Measurements from ENCODE around the gene ITPRIPL1.

GRCh38 chr2:96308248-96308647, 16.9 kb upstream of the ITPRIPL1 start:
- TF ChIP-seq, protein P1, sequence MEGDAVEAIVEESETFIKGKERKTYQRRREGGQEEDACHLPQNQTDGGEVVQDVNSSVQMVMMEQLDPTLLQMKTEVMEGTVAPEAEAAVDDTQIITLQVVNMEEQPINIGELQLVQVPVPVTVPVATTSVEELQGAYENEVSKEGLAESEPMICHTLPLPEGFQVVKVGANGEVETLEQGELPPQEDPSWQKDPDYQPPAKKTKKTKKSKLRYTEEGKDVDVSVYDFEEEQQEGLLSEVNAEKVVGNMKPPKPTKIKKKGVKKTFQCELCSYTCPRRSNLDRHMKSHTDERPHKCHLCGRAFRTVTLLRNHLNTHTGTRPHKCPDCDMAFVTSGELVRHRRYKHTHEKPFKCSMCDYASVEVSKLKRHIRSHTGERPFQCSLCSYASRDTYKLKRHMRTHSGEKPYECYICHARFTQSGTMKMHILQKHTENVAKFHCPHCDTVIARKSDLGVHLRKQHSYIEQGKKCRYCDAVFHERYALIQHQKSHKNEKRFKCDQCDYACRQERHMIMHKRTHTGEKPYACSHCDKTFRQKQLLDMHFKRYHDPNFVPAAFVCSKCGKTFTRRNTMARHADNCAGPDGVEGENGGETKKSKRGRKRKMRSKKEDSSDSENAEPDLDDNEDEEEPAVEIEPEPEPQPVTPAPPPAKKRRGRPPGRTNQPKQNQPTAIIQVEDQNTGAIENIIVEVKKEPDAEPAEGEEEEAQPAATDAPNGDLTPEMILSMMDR (IDR thresholded peaks at IDR 0.05; ENCODE audit: low read length) = no peak
- no peak for TF ChIP-seq EZH2 (IDR thresholded peaks at IDR 0.05; ENCODE audit: borderline replicate concordance, low read length)
